ENCODE results near the gene IFNL1.

GRCh38 chr19:39314016-39314728 is 18.0 kb downstream of the IFNL1 start:
- TF ChIP-seq, protein P1, sequence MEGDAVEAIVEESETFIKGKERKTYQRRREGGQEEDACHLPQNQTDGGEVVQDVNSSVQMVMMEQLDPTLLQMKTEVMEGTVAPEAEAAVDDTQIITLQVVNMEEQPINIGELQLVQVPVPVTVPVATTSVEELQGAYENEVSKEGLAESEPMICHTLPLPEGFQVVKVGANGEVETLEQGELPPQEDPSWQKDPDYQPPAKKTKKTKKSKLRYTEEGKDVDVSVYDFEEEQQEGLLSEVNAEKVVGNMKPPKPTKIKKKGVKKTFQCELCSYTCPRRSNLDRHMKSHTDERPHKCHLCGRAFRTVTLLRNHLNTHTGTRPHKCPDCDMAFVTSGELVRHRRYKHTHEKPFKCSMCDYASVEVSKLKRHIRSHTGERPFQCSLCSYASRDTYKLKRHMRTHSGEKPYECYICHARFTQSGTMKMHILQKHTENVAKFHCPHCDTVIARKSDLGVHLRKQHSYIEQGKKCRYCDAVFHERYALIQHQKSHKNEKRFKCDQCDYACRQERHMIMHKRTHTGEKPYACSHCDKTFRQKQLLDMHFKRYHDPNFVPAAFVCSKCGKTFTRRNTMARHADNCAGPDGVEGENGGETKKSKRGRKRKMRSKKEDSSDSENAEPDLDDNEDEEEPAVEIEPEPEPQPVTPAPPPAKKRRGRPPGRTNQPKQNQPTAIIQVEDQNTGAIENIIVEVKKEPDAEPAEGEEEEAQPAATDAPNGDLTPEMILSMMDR (IDR thresholded peaks at IDR 0.05), result no peak
- TF ChIP-seq POLR2A (IDR thresholded peaks at IDR 0.05), result no peak

All from right lobe of liver (tissue), 4 donors.